COLO829 (cell line): Measurements from ENCODE around the gene UCHL3.

Experiments
- DNase-seq: peaks from one replicate; pipeline ENCODE4 v3.0.0; 2012; ENCODE audit warnings: low spot score

Gene UCHL3

DNA sequence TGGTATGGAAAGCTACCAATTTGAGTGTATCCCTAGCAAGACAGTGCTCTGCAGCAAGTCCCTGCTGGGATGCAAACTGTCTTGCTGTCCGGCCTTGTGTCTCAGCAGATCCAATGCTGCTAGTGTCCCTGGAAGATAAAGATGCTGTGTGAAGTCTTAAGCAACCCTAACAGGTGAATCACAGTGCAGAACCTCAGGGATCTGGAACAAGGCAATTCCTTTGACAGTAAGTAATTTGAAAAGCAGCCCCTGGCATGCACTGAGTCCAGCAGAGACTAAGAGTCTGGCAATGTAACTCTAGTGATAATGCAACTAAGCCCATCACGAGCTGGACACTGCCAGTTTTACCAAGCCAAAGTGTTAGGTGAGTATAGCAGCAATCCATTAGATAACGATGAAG, 1.7 kb upstream of the UCHL3 start:
- DNase-seq = no peak

DNA sequence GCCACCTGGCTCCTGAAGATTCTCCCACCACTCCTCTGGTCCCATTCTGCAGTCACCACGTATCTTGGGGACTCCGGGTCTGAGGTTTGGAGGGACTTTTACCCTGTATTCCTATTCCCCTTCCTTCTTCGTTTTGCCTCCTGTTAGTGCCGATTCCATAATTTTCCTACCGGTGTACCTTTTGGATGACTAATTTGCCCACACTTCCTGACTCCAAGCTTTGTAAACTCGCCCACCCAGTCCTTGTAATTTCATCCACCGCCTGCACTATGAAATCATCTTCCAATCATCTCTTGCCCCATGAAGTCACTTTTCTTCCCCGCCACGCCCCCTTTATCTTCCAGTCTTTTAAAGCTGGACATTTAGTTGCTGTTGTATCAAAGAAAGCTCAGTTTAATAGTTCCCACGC, 572 bp downstream of the UCHL3 start:
- peak; percentile 61 for DNase-seq

DNA sequence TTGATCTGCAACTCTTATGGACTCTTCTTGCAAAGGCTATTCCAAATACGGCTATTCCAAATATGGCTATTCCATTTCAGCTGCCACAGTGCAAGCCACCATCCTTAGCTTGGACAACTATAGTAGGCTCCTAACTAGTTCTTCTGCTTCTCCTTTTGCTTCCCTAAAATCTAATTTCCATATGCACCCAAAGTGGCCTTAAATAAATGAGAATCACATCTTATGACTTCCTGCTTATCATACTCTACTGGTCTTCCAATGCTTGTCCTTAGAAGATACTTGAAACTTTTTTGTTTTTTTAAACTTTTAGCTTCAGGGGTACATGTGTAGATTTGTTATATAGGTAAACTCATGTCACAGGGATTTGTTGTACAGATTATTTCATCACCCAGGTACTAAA, 4.9 kb downstream of the UCHL3 start:
- no peak for DNase-seq

DNA sequence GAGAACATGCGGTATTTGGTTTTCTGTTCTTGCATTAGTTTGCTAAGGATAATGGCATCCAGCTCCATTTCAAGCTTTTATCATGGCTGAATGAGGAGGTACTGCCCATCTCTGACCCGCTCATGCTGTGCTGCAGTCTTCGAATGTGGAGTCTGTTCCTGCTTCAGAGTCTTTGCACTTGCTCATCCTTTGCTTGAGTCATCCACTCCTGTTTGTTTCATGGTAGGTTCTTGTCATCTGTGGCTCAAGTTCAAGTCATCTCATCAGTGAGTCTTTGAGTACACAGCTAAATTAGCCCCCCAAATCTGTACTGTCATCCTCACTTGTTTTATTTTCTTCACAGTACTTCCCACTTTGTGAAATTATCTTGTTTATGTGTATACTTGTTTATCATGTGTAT, 5.4 kb downstream of the UCHL3 start:
- no peak for DNase-seq

DNA sequence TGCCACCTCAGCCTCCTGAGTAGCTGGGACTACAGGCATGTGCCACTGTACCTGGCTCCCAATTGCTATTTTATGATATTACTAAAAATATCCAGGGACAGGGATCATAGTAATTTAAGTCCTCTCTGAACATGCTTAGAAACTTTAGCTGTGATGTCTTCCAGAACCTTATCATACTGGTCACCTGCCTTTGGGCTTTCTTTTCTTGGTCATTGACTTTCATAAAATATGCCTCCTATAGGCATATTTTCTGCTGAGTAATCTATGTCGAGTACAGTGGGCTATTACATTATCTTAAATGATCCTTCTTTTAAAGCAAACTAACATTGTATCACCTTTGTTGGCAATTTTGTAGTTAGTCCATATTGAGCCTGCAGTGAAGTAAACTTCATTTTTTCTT, 6.2 kb downstream of the UCHL3 start:
- no peak for DNase-seq

DNA sequence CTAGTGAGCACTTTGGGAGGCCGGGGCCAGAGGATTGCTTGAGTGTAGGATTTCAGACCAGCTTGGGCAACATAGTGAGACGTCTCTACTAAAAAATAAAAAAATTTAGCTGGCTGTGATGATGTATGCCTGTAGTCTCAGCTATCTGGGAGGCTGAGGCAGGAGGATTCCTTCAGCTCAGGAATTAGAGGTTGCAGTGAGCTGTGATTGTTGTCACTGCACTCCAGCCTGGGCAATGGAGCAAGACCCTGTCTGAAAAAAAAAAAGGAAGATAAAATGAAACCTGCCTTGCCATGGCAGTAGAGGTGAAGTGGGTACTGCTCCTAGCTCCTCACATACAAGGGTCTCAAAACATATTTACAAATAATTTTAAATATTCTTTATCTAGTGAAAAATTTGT, 7.4 kb downstream of the UCHL3 start:
- no peak for DNase-seq

DNA sequence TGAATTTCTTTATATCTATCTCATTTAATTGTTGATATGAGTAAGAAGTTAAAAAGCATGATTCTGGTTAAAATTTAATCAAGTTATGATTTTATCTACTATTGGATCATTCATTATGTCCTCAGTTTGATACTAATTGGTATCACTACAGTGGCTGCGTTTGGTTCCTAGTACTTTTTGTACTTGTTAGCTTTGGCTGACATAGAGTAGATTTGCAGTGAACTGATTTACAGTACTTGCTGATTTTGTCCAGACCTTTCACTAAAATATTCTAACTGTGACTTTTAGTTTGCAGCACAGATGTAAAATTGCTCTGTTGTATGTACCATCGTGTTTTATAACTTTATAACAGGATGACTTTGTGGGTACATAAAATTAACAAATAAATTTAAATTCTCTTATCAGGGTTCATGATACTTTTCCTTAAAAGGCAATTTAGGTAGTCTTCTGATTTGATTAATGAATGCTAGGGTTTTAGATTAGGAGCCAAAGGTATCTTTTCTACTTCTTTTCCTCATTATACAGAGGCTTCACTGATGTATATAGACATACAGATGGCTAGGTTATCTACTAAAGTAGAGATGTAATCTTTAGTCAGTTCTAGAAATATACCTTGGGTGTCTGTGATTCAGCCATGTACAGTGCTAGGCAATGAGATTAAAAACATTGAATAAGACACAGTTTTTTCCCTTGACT, 8.7 kb downstream of the UCHL3 start:
- no peak for DNase-seq

DNA sequence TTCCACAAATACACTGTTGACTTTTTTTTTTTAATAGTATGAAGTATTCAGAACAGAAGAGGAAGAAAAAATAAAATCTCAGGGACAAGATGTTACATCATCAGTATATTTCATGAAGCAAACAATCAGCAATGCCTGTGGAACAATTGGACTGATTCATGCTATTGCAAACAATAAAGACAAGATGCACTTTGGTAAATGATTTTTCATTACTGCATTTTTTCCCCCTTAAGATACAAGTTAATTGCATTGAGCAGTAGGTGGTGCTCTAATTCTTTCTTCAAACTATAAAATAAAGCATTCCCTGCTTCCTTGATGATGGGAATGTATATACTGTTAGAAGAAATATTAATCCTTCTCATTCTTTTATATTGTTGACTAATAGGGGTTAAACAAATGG, 17.1 kb downstream of the UCHL3 start:
- DNase-seq = peak; percentile 8

DNA sequence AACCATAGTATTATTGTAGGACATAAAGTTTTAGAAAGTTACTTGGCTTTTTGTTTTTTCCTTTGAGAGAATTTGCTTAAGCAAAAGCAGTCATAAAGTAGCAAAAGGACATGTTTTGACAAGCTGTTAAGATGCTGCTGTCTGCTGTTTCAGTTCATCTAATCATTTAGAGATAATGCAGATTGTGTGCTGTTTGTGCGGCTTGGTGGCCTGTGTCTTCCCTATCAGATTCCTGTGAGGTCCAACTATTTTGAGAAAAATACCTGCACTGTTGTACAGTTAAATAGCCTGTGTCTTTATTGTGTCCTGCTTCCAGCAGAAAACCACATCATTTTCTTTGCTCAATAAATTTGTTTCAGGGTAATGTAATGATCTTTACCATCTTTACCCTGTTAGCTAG, 20.0 kb downstream of the UCHL3 start:
- DNase-seq = no peak

DNA sequence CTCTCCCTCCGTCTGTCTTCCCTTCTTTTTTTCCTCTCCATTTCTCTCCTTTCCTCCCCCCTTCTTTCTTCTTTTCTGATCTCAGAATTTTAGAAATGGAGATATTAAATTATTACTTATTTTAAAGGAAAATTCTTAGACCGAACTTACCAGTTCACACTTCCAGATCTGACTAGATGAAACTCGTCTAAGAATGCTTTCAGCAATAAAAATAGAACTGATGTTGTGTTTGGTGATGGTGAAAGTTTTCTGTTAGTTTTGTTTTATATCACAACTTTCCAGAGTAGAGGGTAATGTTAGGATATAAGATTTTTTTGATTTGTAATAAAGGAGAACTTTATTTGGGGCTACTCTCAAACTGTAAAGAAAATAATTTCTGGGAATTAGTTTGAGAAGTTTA, 29.9 kb downstream of the UCHL3 start:
- no peak for DNase-seq

DNA sequence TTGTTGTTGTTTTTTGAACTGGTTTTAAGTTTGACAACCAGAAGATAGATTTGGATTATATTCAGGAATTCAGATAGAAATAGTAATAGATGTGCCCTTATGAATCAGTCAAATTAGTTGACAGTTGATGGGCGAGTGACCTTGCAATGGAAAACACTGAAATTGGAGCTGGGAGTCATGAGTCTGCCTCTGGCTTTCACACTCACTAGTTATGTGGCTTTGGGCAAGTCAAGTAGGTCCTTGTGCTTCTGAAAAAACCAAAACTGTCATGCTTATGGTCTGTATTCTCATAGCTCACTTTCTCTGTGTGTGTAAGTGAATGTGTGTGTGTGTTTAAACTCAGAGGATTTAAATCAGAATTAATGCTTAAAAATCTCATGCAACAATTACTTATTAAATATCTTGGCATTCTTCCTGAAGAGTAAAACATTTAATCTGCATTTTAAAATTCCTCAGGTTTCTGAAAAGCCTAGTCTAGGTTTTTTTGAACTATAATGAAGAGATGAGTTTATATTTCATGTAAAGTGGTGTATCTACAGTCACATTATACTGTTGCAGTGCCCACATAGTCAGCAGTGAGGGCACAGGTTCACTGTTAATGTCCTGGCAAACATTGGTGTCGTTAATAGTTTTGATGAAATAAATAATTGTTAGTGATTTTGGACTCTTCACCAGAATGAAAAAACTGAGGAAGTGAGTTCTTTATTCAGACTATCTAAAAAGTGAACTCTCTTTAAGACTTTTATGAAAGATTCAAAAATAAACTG, 32.5 kb downstream of the UCHL3 start:
- DNase-seq = no peak

DNA sequence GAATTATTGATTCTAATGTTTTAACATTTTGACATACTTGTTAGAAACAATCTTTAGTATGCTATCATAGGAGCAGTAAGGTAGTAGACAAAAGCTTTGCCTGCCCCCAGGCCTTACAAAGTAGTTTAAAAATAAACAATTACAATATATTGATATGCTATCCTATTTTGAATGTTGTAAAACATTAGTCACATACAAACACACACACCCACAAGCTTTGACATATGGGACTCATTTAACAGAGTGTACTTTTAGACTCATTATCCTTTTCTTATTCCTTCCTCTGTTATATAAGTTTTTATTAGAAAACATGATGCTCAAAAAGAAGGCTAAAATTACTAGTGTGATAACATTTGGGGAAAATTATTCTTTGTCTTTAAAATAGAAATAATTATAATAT, 33.5 kb downstream of the UCHL3 start:
- DNase-seq = no peak

DNA sequence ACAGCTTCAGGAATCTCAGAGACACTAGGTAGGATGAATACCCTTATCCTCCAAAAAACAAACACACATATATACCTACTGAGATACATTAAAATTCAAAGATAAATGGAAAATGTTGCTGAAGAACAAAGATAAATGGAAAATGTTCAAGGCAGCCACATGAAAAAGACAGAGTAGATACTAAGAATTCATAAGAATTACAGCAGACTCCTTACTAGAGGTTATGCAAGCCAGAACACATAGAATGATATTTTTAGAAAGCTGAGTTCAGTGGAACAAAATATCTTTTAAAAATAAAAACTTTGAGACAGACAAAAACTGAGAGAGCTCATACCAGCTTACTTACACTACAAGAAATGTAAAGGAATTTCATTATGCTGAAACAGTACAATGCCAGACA, 35.6 kb downstream of the UCHL3 start:
- DNase-seq = no peak

DNA sequence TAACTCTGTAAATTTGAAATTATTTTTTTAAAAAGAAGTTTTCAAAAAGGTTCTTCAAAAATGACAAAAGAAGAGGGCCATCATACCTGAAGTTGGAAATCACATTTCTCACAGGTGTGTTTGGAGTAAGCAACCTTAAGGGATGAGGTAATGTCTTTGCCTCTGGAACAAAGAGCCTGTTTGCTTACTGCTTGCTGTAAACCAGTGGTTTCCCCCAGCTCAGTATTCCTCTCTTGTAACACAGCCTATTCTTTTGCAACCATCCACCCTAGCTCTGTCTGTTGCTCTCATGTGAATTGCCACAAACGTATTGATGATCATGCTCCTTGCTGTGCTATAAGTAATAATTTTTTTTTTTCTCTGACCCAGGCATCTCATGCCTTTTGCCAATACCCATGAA, 38.1 kb downstream of the UCHL3 start:
- no peak for DNase-seq

DNA sequence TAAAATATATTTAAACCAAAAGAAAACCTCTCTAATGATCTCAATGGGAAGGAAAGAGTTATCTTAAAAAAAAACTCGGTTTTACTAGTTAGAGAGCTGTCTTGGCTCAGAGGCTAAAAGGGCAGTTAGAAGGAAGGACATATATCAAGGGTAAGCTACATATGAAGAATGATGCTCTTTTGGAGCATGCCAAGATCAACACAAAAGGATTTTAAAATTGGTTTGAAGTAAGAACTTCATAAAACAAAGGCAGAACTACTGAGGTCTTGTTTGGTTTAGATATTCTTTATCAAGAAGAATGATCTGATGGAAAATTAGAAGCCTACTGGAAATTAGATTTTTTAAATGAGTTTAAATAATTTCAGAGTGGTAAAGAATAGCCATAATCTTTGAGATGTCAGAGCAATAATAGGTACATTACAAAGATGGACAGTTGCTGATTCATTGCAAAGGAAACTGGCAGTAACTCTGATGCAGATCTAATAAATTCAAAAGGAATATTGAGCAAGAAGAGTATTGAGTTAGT, 47.1 kb downstream of the UCHL3 start:
- DNase-seq = no peak

DNA sequence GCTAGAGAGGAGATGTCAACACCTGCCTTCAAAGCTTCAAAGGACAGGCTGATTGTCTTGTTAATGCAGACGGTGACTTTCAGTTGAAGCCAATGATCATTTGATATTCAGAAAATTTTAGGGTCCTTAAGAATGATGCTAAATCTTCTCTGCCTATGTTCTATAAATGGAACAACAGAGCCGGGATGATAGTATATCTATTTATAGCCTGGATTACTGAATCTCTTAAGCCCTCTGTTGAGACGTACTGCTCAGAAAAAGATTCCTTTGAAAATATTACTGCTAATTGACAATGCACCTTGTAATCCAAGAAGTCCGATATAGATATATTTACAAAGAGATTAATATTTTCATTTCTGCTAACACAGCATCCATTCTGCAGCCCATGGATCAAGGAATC, 50.8 kb downstream of the UCHL3 start:
- DNase-seq = no peak

DNA sequence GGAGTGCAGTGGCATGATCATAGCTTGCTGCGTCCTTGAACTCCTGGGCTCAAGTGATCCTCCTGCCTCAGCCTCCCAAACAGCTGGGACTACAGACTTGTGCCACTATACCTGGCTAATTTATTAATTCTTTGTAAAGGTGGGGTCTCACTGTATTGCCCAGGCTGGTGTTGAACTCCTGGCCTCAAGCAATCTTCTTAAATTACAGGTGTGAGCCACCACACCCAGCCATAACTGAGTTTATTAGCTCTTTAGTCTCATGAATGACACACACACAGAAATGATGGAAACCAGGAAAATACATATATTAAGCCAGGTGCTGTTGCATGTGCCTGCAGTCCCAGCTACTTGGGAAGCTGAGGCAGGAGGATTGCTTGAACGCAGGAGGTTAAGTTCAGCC, 53.4 kb downstream of the UCHL3 start:
- DNase-seq = no peak

DNA sequence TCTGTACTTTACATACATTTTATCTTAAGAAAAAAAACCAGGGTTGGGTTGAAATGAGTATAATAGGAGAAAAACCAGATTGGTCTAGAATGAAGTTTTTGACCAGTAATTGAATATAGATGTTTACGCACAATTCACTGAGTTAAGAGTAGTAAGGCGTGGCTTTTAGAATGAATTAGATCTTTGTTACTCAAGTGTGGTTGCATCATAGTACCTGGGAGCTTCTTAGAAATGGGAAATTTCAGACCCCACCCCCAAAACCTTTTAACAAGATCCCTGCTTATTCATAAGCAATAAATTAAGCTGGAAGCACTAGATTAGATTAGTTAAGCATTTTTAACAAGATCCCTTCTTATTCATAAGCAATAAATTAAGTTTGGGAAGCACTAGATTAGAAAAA, 57.9 kb downstream of the UCHL3 start:
- peak; percentile 1 for DNase-seq

DNA sequence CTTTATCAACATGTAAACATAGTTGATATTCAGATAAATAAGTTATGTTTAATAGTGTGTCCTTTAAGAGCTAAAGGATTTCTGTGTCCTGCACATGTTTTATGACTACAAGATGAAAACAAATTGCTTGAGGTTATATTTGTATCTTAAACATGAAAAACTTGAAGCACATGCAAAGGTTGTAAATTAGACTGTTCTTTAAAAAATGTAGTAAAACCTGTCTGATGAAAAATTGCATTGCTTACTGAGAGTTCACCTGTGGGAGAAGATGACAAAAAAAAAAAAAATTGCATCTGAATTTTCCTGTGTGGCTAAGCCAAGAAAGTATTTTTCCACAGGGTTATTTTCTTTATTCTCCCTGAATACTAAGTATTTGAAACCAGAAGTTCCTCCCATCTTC, 60.9 kb downstream of the UCHL3 start:
- no peak for DNase-seq

DNA sequence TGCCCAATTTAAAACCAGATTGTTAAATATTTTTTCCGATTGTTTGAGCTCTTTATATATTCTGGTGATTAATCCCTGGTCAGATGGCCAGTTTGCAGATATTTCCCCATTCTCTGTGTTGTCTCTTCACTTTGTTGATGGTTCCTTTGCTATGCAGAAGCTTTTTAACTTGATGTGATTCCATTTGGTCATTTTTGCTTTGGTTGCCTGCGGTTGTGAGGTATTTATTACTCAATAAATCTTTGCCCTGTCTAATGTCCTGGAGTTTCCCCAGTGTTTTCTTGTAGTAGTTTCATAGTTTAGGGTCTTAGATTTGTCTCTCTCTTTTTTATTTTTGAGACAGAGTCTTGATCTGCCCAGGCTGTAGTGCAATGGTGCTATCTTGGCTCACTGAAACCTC, 62.8 kb downstream of the UCHL3 start:
- no peak for DNase-seq

DNA sequence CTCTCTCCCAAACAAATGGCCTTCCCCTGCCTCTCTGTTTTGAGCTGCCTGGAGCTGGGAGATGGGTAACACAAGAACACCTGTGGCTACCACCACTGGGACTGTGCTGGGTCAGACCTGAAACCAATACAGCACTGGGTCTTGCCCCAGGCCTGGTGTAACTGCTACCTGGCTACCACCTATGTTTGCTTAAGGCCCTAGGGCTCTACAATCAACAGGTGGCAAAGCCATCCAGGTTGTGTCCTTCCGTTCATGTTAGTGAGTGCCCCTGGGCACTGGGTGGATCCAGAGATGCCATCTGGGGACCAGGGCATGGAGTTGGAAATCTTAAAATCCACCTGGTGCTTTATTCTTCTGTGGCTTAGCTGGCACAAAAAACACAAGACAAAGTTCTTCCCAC, 67.6 kb downstream of the UCHL3 start:
- no peak for DNase-seq

DNA sequence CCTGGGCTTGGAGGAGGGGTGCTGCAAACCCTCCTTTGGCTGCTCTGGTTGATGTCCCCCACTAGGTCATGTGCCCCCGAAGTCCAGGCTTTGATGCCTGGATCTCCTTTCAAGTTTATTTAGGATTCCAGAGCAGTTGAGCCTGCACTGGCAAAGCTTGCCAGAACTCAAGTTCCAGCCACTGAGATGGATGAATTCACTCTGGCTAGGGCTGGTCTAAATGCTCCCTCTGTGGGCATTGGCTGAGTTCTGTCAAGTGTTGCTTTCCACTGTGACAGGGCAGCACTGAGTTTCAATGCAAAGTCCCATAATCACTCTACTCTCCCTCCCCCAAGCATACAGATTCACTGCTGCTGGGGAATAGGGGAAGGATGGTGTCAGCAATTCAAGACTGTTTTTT, 68.7 kb downstream of the UCHL3 start:
- no peak for DNase-seq

DNA sequence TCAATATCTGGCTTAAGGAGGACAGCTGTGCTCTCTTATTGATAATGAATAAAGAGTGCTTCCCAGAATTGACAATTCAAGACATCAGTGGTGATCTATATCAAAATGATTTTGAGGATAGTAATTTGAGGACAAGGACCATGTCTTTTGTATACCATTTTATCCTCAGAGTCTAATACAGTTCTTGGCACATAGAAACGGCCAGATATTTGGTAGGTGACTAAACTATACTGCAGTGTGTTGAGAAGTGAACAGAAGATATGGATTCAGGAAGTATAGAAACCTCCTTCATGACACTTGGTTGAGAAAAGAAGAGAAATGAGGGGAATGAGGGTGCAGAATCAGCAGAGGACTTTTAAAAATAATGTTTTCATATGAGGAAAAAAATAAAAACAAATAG, 70.4 kb downstream of the UCHL3 start:
- no peak for DNase-seq

DNA sequence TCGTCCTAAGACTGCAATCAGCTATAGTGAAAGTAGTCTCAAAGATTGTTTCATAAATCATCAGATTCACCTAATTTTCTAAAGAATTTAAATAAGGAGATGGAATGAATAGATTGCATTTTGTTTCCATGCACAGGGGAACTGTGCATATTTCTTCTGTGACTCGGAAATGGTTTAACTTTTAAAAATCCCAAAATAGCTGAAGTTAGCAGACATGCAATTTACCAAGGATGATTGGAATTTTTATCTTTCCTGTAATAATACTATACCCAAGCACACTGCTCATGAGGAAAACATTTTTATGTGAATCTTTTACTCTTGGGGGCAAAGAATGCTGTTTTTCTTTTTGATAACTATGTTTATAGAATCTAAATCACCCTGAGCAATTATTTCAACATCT, 71.6 kb downstream of the UCHL3 start:
- DNase-seq = peak; percentile 25
